Measurements from ENCODE around the gene GALNT3.

GALNT3 gene

GRCh38 chr2:165814473-165814872 is 20.4 kb upstream of the GALNT3 start:
- TF ChIP-seq GATA2 (IDR thresholded peaks at IDR 0.05; ENCODE audit: low read depth, low read length) = no peak
- TF ChIP-seq GATA3 (IDR thresholded peaks at IDR 0.05; ENCODE audit: low read depth, low read length) = no peak

DNA sequence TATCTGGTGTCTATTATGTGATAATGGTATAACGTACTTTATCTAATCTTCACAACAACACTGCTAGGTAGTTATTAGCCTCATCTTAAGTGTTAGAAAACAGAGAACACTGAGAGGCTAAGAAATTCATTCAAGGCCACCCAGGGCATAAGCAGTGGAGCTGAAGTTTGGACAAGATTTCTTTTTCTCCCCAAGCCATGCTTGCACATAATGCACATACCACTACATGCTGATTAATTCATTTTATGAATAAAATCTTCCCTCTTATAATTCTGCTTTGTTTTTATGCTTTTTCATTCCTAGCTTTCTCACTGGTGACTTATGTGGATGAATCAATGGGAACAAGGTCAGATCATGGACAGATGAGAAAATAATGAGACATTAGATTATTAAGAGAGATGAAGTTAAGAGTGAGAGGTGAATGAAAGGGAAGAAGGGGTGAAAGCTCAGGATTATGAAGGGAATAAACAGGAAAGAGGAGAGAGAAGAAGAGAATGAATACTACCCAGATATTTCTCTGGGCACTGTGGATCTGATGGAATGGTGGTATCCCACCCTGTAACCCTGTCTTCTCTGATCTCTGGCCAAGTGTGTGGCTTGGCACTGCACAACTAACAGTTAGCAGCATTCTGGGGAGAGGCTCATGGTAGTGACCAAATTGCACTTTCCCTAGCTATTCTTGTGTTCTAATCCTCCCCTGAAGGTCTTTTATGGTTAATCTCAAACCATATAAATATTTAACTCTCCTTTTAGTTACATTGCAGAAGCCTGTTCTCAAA is 17.7 kb upstream of the GALNT3 start:
- no peak for TF ChIP-seq GATA3 (IDR thresholded peaks at IDR 0.05; ENCODE audit: low read depth, low read length)
- no peak for TF ChIP-seq GATA2 (IDR thresholded peaks at IDR 0.05; ENCODE audit: low read depth, low read length)

DNA sequence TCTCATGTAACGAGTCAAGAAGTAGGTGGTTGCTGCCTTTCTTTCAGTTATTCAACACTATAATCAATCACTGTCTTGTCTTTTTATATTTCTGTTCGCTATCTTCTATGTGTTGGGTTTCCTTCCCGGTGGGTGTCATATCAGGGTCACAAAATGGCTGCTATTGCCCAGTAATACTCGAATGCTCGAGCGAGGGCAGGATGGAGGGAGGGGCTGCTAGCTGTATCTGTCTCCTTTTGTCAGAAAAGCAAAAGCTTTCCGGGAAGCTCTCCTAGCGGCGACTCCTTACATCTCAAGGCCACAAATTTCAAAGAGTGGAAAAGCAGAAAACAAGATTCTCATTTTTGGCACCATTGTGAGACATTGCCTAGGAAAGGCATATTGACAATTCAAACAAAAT is 16.4 kb upstream of the GALNT3 start:
- no peak for TF ChIP-seq GATA3 (IDR thresholded peaks at IDR 0.05; ENCODE audit: low read depth, low read length)
- TF ChIP-seq GATA2 (IDR thresholded peaks at IDR 0.05; ENCODE audit: low read depth, low read length) = no peak

DNA sequence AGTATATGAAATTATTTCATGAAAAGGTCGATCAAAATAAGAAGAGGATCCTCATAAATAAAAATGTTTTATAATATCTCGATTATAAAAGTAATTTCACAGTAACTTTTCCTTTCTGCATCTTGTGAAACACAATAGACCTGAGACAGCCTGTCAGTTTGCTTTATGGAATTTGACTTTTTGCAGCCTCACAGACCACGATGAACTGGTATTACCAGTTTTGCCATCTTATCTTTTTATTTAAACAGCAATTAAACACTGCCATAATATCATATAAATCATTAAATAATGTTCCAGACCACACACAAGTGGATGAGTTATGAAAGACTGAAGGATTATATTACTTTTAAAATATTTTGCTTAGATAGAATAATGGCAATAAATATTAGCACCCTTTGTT is 10.7 kb upstream of the GALNT3 start:
- TF ChIP-seq GATA3 (IDR thresholded peaks at IDR 0.05; ENCODE audit: low read depth, low read length) (no peak), GATA2 (IDR thresholded peaks at IDR 0.05; ENCODE audit: low read depth, low read length) (no peak)

- no peak for TF ChIP-seq GATA3 (IDR thresholded peaks at IDR 0.05; ENCODE audit: low read depth, low read length)
- no peak for TF ChIP-seq GATA2 (IDR thresholded peaks at IDR 0.05; ENCODE audit: low read depth, low read length)
Observed at GRCh38 chr2:165803123-165803760, 9.2 kb upstream of the GALNT3 start.

- TF ChIP-seq GATA2 (IDR thresholded peaks at IDR 0.05; ENCODE audit: low read depth, low read length) = no peak
- no peak for TF ChIP-seq GATA3 (IDR thresholded peaks at IDR 0.05; ENCODE audit: low read depth, low read length)
Observed at GRCh38 chr2:165801176-165801575, 7.1 kb upstream of the GALNT3 start.

GRCh38 chr2:165796819-165797530 is 2.9 kb upstream of the GALNT3 start:
- TF ChIP-seq GATA2 (IDR thresholded peaks at IDR 0.05; ENCODE audit: low read depth, low read length) (no peak), GATA3 (IDR thresholded peaks at IDR 0.05; ENCODE audit: low read depth, low read length) (no peak)

DNA sequence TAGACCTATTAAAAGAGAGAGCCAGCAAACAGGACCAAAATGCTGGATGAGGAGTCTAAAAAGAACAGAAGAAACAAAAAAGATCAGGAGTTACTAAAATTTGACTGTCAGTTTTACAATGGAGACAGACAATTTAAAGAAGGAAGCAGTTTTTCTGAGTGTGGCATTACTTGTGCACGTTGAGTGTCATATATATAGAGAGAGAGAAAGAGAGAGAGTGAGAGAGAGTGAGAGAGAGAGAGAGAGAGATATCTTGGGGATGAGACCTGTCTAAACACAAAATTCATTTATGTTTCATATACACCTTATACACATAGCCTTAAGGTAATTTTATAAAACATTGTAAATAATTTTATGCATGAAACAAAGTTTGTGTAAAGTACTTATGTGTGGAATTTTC is 2.1 kb upstream of the GALNT3 start:
- no peak for TF ChIP-seq GATA3 (IDR thresholded peaks at IDR 0.05; ENCODE audit: low read depth, low read length)
- no peak for TF ChIP-seq GATA2 (IDR thresholded peaks at IDR 0.05; ENCODE audit: low read depth, low read length)

DNA sequence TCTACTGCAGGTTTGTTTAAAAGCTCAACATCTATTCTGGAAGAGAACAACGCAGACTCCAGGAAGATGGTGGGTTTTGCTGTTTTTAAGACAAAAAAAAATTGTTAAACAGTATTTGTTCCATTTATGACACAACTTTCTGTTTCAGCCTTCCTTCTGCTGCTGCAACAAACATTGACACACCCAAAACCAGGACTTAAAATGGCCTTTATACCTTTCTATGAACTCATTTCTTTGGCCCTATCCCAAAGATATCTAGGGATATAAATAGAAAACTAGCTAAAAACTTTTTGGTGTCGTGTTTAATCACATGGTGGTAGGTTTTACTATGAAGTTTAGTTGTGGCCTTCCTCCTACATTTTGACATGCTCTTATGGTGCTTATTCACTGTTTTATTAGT is 964 bp upstream of the GALNT3 start:
- TF ChIP-seq GATA3 (IDR thresholded peaks at IDR 0.05; ENCODE audit: low read depth, low read length) (no peak), GATA2 (IDR thresholded peaks at IDR 0.05; ENCODE audit: low read depth, low read length) (no peak)

GRCh38 chr2:165794536-165794928 is 485 bp upstream of the GALNT3 start:
- no peak for TF ChIP-seq GATA2 (IDR thresholded peaks at IDR 0.05; ENCODE audit: low read depth, low read length)
- TF ChIP-seq GATA3 (IDR thresholded peaks at IDR 0.05; ENCODE audit: low read depth, low read length) = no peak

GRCh38 chr2:165793161-165793778 is 777 bp downstream of the GALNT3 start:
- TF ChIP-seq GATA2 (IDR thresholded peaks at IDR 0.05; ENCODE audit: low read depth, low read length) (no peak), GATA3 (IDR thresholded peaks at IDR 0.05; ENCODE audit: low read depth, low read length) (no peak)

DNA sequence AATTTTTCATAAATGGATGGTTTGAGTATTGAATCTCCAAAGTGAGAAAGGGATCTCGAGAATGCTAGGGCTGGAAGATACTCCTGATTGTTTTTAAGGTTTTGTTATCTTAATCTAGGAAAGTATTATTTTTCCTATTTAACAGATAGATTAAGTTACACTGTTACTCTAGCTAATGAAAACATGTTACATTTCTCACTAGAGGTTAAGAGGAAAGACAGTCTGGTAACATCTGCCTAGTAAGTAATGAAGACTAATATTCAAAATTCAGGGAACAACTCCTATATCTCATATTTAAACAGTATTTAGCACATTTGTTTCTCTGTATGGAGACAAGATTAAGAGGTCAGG is 2.0 kb downstream of the GALNT3 start:
- TF ChIP-seq GATA2 (IDR thresholded peaks at IDR 0.05; ENCODE audit: low read depth, low read length) (no peak), GATA3 (IDR thresholded peaks at IDR 0.05; ENCODE audit: low read depth, low read length) (no peak)

DNA sequence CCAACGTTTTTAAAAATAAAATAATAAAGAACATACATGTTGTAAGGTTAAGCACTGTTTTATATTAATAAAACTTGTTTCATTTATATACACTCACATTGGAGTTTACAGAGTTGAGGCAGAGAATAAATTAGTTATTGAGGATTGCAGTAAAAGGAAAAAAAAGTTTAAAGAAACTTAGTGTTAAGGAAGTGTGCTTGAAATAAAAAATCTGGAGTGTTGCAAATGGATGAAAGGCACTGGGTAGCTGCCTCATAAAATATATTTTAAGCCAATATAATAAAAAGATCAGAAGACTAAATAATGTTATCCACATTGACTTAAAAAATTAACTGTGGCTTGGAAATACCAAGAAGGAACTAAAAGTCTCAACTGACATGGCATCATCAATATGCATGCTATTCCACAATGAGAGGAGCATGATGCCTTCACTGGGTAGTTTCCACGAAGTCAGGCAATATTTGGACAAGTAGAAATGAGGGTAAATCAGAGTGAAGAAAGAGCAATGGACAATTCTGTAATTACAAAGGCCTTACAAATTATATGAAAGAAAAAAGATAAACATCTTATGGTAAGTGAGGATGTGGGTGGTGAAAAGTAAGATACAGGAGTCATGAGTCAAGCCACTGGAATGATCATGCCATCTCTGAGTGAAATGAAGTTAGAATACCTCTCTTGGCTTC is 2.5 kb downstream of the GALNT3 start:
- no peak for TF ChIP-seq GATA3 (IDR thresholded peaks at IDR 0.05; ENCODE audit: low read depth, low read length)
- no peak for TF ChIP-seq GATA2 (IDR thresholded peaks at IDR 0.05; ENCODE audit: low read depth, low read length)

DNA sequence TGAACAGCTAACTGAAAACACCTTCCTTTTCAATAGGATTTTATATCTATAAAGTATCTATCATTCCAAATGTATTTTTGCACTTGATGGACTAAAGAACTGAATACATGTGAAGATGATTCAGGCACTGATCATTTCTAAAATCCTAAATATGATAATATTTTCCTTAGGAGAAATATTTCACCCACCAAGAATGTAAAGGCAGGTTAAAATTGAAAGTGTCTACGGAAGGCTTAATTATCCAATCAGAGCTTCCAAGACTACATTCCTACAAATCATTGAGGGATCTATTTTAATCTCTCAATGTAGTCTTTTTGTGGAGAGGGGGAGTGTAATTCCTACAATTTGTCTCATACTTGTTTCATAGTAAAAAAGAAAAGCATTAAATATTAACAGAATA is 3.6 kb downstream of the GALNT3 start:
- TF ChIP-seq GATA3 (IDR thresholded peaks at IDR 0.05; ENCODE audit: low read depth, low read length) = no peak
- TF ChIP-seq GATA2 (IDR thresholded peaks at IDR 0.05; ENCODE audit: low read depth, low read length) = no peak
